HG03521 (cell line): ENCODE data around the gene GCN1.

Experiments
- ATAC-seq: cut with Tn5 transposase; IDR thresholded peaks from one replicate; pipeline ENCODE4 v1.9.1; 2021; ENCODE audit warnings: mild to moderate bottlenecking, moderate library complexity; ENCODE audit not compliant: unreplicated experiment

Gene GCN1

GRCh38 chr12:120077260-120077659, 117.3 kb downstream of the GCN1 start:
- no peak for ATAC-seq
